ENCODE measurements around the gene MBD3L1.

DNA sequence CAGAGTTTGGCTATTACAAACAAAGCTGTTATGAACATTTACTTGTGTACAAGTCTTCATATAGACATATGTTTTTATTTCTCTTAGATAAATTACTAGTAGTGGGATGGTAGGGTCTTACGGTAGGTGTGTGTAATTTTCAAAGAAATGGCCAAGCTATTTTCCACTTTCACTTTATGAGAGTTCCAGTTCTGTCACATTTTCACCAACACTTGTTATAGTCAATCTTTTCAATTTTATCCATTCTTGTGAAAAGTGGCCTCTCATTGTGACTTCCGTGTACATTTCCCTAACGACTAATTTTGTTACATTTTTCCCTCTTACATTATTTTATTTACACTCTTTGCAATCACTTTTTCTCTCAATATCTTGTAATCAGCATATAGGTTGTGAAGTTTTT is 18.3 kb downstream of the MBD3L1 start:
- TF ChIP-seq POLR2A (IDR thresholded peaks at IDR 0.05) = no peak
- TF ChIP-seq, protein P1, sequence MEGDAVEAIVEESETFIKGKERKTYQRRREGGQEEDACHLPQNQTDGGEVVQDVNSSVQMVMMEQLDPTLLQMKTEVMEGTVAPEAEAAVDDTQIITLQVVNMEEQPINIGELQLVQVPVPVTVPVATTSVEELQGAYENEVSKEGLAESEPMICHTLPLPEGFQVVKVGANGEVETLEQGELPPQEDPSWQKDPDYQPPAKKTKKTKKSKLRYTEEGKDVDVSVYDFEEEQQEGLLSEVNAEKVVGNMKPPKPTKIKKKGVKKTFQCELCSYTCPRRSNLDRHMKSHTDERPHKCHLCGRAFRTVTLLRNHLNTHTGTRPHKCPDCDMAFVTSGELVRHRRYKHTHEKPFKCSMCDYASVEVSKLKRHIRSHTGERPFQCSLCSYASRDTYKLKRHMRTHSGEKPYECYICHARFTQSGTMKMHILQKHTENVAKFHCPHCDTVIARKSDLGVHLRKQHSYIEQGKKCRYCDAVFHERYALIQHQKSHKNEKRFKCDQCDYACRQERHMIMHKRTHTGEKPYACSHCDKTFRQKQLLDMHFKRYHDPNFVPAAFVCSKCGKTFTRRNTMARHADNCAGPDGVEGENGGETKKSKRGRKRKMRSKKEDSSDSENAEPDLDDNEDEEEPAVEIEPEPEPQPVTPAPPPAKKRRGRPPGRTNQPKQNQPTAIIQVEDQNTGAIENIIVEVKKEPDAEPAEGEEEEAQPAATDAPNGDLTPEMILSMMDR (IDR thresholded peaks at IDR 0.05) = no peak
